Neural progenitor cell (in vitro differentiated cells): ENCODE results near the gene ANKS4B.

Experiments used
- EZH2 ChIP-seq: fragments of 200-600 bp; sonication (generic); IDR thresholded peaks from 2 replicates; pipeline ENCODE4 v1.6.1; 2017; ENCODE audit warnings: antibody characterized with exemption, mild to moderate bottlenecking, moderate library complexity
- EZH2phosphoT487 ChIP-seq: fragments of 200-600 bp; sonication (generic); IDR thresholded peaks from 2 replicates; pipeline ENCODE4 v1.6.1; 2017; ENCODE audit warnings: antibody characterized with exemption
- TF ChIP-seq, protein P1 (sequence below): fragments of 200-600 bp; sonication (generic); IDR thresholded peaks from 2 replicates; pipeline ENCODE4 v1.5.1; 2017; ENCODE audit warnings: antibody characterized with exemption, mild to moderate bottlenecking

DNA sequence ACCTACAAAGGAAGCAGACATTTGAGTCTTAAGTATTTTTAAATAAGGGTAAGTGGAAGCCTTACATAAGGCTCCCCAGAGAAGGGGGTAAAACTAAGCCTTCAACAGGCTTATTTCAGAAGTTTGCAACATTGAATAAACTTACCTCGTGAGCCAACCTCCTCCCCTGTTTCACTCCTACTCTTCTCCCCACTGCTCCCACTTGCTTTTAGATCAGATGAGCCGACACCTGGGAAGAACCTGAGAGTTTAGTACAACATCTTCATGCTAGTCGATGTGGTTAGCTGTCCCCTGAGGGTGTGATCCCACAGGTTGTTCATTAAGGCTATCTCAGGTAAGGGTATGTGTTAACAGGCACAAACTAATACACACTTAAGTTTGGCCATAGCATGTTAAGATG, 35.9 kb upstream of the ANKS4B start:
- TF ChIP-seq, protein P1, sequence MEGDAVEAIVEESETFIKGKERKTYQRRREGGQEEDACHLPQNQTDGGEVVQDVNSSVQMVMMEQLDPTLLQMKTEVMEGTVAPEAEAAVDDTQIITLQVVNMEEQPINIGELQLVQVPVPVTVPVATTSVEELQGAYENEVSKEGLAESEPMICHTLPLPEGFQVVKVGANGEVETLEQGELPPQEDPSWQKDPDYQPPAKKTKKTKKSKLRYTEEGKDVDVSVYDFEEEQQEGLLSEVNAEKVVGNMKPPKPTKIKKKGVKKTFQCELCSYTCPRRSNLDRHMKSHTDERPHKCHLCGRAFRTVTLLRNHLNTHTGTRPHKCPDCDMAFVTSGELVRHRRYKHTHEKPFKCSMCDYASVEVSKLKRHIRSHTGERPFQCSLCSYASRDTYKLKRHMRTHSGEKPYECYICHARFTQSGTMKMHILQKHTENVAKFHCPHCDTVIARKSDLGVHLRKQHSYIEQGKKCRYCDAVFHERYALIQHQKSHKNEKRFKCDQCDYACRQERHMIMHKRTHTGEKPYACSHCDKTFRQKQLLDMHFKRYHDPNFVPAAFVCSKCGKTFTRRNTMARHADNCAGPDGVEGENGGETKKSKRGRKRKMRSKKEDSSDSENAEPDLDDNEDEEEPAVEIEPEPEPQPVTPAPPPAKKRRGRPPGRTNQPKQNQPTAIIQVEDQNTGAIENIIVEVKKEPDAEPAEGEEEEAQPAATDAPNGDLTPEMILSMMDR = no peak
- TF ChIP-seq EZH2 = no peak
- TF ChIP-seq EZH2phosphoT487 = no peak
